Neural crest cell (in vitro differentiated cells): ENCODE data around the gene PSENEN. TPM values are rescaled to one million over a fixed set of nuclear protein-coding genes. Genes with fewer than 3 reads are reported as not detected.

ENCODE experiments used
- DNase-seq: peaks from one replicate; pipeline ENCODE4 v3.0.0; 2021; ENCODE audit warnings: low read depth, mixed read lengths, low spot score
- H3K27ac Mint-ChIP-seq: one replicate; pipeline ENCODE4 v1.8.0; 2021; ENCODE audit warnings: mild to moderate bottlenecking, mixed read lengths; ENCODE audit not compliant: unreplicated experiment
- H3K27me3 Mint-ChIP-seq: 2 replicates; pipeline ENCODE4 v1.8.0; 2021; ENCODE audit warnings: low read depth, mild to moderate bottlenecking, mixed read lengths
- H3K36me3 Mint-ChIP-seq: 2 replicates; pipeline ENCODE4 v1.8.0; 2021; ENCODE audit warnings: low read depth, mild to moderate bottlenecking, mixed read lengths
- H3K4me1 Mint-ChIP-seq: 2 replicates; pipeline ENCODE4 v1.8.0; 2021; ENCODE audit warnings: mixed read lengths
- H3K4me3 Mint-ChIP-seq: one replicate; pipeline ENCODE4 v1.8.0; 2021; ENCODE audit warnings: mild to moderate bottlenecking, mixed read lengths
- H3K9me3 Mint-ChIP-seq: 2 replicates; pipeline ENCODE4 v1.8.0; 2021; ENCODE audit warnings: mixed read lengths
- CTCF ChIP-seq: fragments of 200-600 bp; sonication (generic); conservative IDR thresholded peaks from 2 replicates; pipeline ENCODE4 v1.5.0; 2021; ENCODE audit warnings: antibody characterized with exemption, mild to moderate bottlenecking
- total RNA-seq: library from RNA; stranded (reverse); gene quantifications from 2 replicates; pipeline ENCODE4 v1.2.1, GENCODE V29; 2021

The PSENEN gene
- total RNA-seq, 1 donor from 2014 or later, result 67.3 TPM

DNA sequence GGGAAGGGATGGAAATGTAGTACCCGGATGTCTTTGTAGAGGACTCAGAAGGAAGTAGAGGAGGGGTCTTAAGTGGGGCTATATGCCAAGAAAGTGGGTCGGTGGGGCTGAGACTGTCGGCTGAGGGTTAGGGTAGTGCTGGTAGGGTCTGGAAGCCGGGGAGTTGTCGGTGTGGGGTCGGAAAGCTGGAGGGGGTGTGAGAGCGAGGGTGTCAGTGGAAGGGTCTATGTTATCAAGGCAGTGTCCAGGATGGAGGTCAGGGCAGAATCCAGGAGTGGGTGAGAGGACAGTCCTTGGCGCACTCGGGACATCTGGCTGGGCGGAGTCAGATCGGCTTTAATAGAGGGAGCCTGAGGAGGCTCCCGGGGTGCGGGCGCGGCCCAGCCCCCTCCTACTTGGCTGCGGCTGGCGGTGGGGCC lies 9.7 kb downstream of the PSENEN start:
- H3K36me3 Mint-ChIP-seq, result no peaks in the 10 kb centered on the region
- peak overlapping the region; percentile 72 for H3K4me3 Mint-ChIP-seq
- no peak for TF ChIP-seq CTCF
- DNase-seq, result no peak
- peaks cover 25% of the 10 kb centered on the region for H3K4me1 Mint-ChIP-seq
- H3K27me3 Mint-ChIP-seq, result peaks cover 2% of the 10 kb centered on the region
- no peak overlapping the region for H3K27ac Mint-ChIP-seq
- H3K9me3 Mint-ChIP-seq, result no peaks in the 10 kb centered on the region

DNA sequence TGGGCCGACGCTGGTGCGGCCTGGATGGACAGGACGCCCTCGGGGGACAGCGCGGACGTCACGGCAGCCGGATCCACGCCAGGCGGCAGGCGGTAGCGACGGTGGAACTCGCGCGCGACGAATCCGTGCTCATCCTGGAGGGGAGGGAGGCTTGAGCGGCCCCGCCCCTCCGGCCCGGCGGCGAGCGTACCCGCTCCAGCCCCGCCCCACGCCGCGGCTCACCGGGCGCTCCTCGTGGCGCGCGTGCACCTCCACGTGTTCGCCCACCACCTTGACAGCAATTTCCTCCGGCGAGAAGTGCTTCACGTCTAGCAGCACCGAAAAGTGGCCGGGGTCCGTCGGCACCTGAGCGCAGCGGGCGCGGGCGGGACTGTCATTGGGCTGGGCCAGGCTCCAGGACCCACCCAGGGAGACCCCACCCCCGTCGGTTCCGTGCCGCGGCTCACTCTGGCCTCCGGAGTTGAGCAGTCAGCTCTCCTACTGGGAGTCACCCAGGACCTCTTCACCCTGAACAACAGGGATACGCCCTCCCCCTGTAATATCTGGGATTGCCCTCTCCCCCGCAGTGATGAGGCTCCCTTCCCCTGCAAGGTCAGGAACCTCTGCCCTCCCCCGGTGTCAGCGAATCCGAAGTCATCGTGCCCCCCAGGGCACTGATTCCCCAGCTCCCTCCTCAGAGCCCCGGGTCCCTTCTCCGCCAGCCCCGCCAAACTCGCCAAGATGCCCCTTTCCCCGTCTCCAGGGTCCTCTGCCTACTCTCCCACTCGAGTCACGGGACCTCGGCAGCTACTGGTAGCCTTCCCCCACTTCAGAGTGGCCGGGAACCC lies 10.3 kb downstream of the PSENEN start:
- no peaks in the 10 kb centered on the region for H3K36me3 Mint-ChIP-seq
- TF ChIP-seq CTCF, result no peak
- H3K4me3 Mint-ChIP-seq, result peak overlapping the region; percentile 84
- H3K27me3 Mint-ChIP-seq, result peaks cover 2% of the 10 kb centered on the region
- DNase-seq, result no peak
- H3K9me3 Mint-ChIP-seq, result no peaks in the 10 kb centered on the region
- H3K4me1 Mint-ChIP-seq, result peaks cover 25% of the 10 kb centered on the region
- H3K27ac Mint-ChIP-seq, result no peak overlapping the region

GRCh38 chr19:35756377-35757230 lies 11.2 kb downstream of the PSENEN start, which contains the start of gene HSPB6:
TSS of gene HSPB6 (minus strand) at chr19:35757029. CDS start at chr19:35757008, 21 bp downstream.
- Mint-ChIP-seq H3K36me3 (no peaks in the 10 kb centered on the region), H3K4me1 (peaks cover 25% of the 10 kb centered on the region), H3K9me3 (no peaks in the 10 kb centered on the region), H3K4me3 (peak within 1 kb of the TSS; percentile 97), H3K27me3 (peaks cover 2% of the 10 kb centered on the region), H3K27ac (peak within 1 kb of the TSS; percentile 90)
- DNase-seq, result no peak
- TF ChIP-seq CTCF, result no peak

DNA sequence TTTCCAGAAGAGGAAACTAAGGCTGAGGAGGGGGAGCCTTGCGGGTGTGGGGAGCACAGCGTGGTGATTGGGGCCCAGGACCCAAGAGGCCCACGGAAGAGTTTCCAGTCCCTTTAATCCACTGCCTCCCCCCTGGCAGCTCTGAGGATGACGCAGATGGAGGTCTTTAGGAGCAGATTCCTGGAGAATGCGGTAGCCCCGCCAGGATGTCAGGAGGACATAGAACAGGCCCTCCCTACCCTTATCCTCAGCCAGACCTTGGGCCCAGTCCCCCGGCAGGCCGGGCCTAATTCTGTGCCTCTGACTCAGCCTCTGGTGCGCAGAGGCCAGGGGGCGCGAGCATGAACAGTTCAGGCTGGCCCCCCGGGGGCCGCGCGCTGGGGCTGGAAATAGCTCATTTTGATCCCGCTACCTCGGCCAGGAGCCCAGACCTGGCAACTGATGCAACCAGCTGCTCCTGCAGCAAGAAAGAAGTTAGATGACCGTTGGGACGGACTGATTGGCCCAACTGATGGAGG lies 11.8 kb downstream of the PSENEN start:
- Mint-ChIP-seq H3K36me3 (peaks cover 4% of the 10 kb centered on the region), H3K27ac (peak overlapping the region; percentile 90), H3K27me3 (peaks cover 2% of the 10 kb centered on the region), H3K9me3 (no peaks in the 10 kb centered on the region), H3K4me3 (peak overlapping the region; percentile 97), H3K4me1 (peaks cover 25% of the 10 kb centered on the region)
- DNase-seq, result no peak
- no peak for TF ChIP-seq CTCF

DNA sequence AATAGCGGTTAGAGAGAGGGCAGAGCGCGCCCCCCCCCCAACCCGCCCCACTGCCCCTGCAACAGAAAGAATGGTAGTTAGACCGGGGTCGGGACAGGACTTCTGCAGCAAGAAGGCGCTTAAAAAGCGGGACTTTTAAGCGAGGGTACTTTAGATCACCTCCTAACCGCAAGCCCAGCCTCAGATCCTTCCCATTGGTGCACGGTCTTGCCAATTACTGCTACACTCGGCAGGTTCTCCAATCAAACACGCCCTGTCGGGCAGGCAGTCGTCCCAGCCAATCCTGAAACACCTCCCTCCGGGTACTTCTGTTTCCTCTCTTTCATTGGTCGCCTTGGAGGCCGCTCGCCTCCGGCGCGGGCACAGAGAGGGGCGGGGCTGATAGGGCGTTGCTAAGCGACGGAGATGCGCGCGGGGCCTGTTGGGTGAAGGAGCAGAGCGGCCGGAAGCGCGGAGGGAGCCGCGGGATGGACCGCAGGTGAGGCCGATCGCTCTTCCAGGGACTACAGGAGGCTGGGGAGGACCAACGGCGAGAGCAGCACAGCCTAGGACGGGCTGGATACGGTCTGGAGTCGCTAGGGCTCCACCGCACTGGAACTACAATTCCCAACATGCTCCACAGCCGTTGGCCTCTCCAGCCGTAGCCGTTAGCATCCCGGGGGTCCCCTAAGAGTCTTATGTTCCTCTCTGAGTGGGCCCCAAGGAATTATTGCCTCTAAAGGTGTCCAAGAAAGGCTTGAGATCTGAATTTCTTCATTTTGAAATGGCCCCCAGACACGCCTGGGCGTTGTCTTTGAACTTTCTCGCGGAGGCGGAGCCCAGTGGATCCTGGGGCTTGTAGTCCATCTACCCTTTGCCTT lies 12.5 kb downstream of the PSENEN start, which contains the start of gene PROSER3:
PROSER3 (plus strand) TSS at position 428 of the 860 bp plus-strand sequence; CDS start at position 468, 40 bp downstream.
- Mint-ChIP-seq H3K27me3 (peaks cover 2% of the 10 kb centered on the region), H3K27ac (peak within 1 kb of the TSS; percentile 90), H3K4me1 (peaks cover 25% of the 10 kb centered on the region), H3K9me3 (no peaks in the 10 kb centered on the region), H3K4me3 (peak within 1 kb of the TSS; percentile 97), H3K36me3 (peaks cover 4% of the 10 kb centered on the region)
- DNase-seq, result peak; percentile 91
- no peak for TF ChIP-seq CTCF
